Measurements from ENCODE around the gene DPP6. TPM values are rescaled to one million over a fixed set of nuclear protein-coding genes. Genes with fewer than 3 reads are reported as not detected.

DPP6 gene
- total and polyA plus RNA-seq, 9 of the 15 experiments (the other 6 are each of a cell fraction or from before 2014, with no cell fraction given): not detected

DNA sequence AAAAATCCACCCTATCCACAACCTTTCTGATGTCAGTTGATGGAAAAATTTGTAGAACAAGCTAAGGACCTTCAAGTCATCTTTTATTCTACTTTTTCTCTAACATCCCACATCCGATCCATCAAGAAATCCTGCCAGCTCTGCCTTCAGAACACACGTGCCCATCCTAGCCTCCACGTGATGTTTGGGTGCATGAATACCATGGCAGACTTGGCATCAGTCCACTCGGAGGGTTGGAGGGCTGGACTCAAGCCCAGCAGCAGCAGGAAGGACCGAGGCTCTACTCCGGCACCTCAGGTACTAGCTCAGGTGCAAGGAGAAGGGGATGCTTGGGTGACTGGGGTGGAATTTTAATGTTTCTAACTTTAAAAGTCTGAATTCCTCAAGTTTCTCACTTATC lies 428.6 kb downstream of the DPP6 start (continued):
- no peak for TF ChIP-seq ZBTB7A (IDR thresholded peaks at IDR 0.05; ENCODE audit: borderline replicate concordance, control insufficient read depth, low read depth, low read length)
- no peak for TF ChIP-seq ARID2 (IDR thresholded peaks at IDR 0.05)
- no peak for TF ChIP-seq MYNN (IDR thresholded peaks at IDR 0.05)
- no peak for TF ChIP-seq MYNN (CRISPR knock-in tag; IDR thresholded peaks at IDR 0.05)
- no peak for TF ChIP-seq CBX3 (IDR thresholded peaks at IDR 0.05; ENCODE audit: borderline replicate concordance in 1 of 2, low read length in 2 of 2)
- no peak for TF ChIP-seq NFIC (IDR thresholded peaks at IDR 0.05)
- TF ChIP-seq TCF7L2 (IDR thresholded peaks at IDR 0.05; ENCODE audit: low read depth, low read length): no peak
- TF ChIP-seq FIP1L1 (IDR thresholded peaks at IDR 0.05; ENCODE audit: low read depth, low read length, poor library complexity, severe bottlenecking): no peak
- TF ChIP-seq ZFP36 (IDR thresholded peaks at IDR 0.05; ENCODE audit: low read depth, low read length, partially characterized antibody): no peak
- no peak for TF ChIP-seq ZSCAN32 (CRISPR knock-in tag; IDR thresholded peaks at IDR 0.05)
- TF ChIP-seq CREB3L1 (IDR thresholded peaks at IDR 0.05; ENCODE audit: borderline replicate concordance, low read depth): no peak
- no peak for TF ChIP-seq GTF2E2 (tag; IDR thresholded peaks at IDR 0.05)
- no peak for TF ChIP-seq FOXP4 (CRISPR knock-in tag; IDR thresholded peaks at IDR 0.05; ENCODE audit: borderline replicate concordance)
- TF ChIP-seq TAF1 (IDR thresholded peaks at IDR 0.05; ENCODE audit: control insufficient read depth, extremely low read depth, insufficient read depth, low read length, severe bottlenecking): no peak
- no peak for TF ChIP-seq RBBP5 (IDR thresholded peaks at IDR 0.05; ENCODE audit: borderline replicate concordance, insufficient read depth, low read length, poor library complexity, severe bottlenecking)
